ENCODE results near the gene CD164.

The CD164 gene

GRCh38 chr6:109381747-109382575, at the start of gene CD164:
Gene CD164, minus strand, starts transcription at chr6:109382467. Its CDS starts 89 bp downstream, at chr6:109382378.
- peak; percentile 93 to 97 for DNase-seq

- DNase-seq = no peak
Measured at GRCh38 chr6:109429496-109429895, 47.2 kb upstream of the CD164 start.

- no peak for DNase-seq
Measured at GRCh38 chr6:109428889-109429477, 46.7 kb upstream of the CD164 start.

- no peak for DNase-seq
Measured at GRCh38 chr6:109424946-109425345, 42.7 kb upstream of the CD164 start.

- DNase-seq = no peak
Measured at GRCh38 chr6:109421184-109421583, 38.9 kb upstream of the CD164 start.

GRCh38 chr6:109420751-109421150, 38.5 kb upstream of the CD164 start:
- DNase-seq = no peak

- DNase-seq = no peak
Measured at GRCh38 chr6:109417646-109418045, 35.4 kb upstream of the CD164 start.

- DNase-seq = no peak
Measured at GRCh38 chr6:109411034-109411433, 28.8 kb upstream of the CD164 start.

- DNase-seq = peak; percentile 78 to 95
Measured at GRCh38 chr6:109406196-109406595, 23.9 kb upstream of the CD164 start.

- peak; percentile 62 to 66 for DNase-seq
Measured at GRCh38 chr6:109397020-109397419, 14.8 kb upstream of the CD164 start.

GRCh38 chr6:109396046-109396718, 13.9 kb upstream of the CD164 start:
- no peak for DNase-seq

- DNase-seq = peak in 1 of 2 donors; percentile 45
Measured at GRCh38 chr6:109393886-109394281, 11.6 kb upstream of the CD164 start.

- DNase-seq = peak in 1 of 2 donors; percentile 22
Measured at GRCh38 chr6:109393157-109393885, 11.1 kb upstream of the CD164 start.

GRCh38 chr6:109389650-109390274, 7.5 kb upstream of the CD164 start:
- DNase-seq = no peak

GRCh38 chr6:109388265-109388664, 6.0 kb upstream of the CD164 start:
- DNase-seq = no peak

- DNase-seq = no peak
Measured at GRCh38 chr6:109383438-109383940, 1.2 kb upstream of the CD164 start.

GRCh38 chr6:109382576-109383437, 540 bp upstream of the CD164 start:
- peak; percentile 96 to 99 for DNase-seq

GRCh38 chr6:109381061-109381746, 1.1 kb downstream of the CD164 start:
- DNase-seq = peak; percentile 40 to 42

- DNase-seq = no peak
Measured at GRCh38 chr6:109379711-109380110, 2.6 kb downstream of the CD164 start.

GRCh38 chr6:109377717-109378116, 4.5 kb downstream of the CD164 start:
- no peak for DNase-seq

All from inflammatory macrophage treated with lipopolysaccharide for 1 hour (primary cell).